Measurements from ENCODE around the gene UBL4A. TPM values are rescaled to one million over a fixed set of nuclear protein-coding genes. Genes with fewer than 3 reads are reported as not detected.

The UBL4A gene
- total and polyA plus RNA-seq, 2 of the 13 experiments (the other 11 are each of a cell fraction or from before 2014, with no cell fraction given), result 16.8 to 25.5 TPM

DNA sequence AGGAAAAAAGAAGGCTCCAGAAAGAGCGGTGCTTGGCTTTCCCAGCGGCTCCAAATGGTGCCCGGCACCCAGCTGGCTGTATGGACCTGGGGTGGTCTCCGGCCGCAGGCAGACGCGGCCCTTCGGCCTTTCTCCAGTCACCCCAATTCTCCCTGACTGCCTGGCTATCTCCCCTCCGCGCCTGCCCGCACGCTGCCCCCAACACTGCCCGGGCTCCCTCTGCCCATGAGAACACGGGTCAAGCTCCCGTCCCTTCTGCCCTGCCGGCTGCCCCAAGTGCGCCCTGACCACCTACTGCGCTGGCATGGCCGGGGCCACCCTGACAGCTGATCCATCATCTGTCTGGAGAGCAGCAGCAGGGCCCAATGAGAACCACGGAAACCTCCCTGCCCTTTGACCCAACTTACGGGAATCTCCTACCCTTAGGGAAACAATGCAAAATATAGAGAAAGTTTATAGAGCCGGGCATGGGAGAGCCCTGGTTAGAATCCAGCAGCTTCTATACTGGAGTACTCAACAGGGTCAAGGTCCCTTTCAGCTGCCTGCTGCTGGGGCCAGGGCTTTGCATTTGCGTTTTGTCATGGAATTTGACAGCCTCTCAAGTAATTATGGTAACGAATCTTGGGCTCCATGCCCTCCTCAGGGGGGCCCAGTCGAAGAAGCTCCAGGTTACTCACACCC lies 30.8 kb upstream of the UBL4A start (continued):
- TF ChIP-seq, protein P1, sequence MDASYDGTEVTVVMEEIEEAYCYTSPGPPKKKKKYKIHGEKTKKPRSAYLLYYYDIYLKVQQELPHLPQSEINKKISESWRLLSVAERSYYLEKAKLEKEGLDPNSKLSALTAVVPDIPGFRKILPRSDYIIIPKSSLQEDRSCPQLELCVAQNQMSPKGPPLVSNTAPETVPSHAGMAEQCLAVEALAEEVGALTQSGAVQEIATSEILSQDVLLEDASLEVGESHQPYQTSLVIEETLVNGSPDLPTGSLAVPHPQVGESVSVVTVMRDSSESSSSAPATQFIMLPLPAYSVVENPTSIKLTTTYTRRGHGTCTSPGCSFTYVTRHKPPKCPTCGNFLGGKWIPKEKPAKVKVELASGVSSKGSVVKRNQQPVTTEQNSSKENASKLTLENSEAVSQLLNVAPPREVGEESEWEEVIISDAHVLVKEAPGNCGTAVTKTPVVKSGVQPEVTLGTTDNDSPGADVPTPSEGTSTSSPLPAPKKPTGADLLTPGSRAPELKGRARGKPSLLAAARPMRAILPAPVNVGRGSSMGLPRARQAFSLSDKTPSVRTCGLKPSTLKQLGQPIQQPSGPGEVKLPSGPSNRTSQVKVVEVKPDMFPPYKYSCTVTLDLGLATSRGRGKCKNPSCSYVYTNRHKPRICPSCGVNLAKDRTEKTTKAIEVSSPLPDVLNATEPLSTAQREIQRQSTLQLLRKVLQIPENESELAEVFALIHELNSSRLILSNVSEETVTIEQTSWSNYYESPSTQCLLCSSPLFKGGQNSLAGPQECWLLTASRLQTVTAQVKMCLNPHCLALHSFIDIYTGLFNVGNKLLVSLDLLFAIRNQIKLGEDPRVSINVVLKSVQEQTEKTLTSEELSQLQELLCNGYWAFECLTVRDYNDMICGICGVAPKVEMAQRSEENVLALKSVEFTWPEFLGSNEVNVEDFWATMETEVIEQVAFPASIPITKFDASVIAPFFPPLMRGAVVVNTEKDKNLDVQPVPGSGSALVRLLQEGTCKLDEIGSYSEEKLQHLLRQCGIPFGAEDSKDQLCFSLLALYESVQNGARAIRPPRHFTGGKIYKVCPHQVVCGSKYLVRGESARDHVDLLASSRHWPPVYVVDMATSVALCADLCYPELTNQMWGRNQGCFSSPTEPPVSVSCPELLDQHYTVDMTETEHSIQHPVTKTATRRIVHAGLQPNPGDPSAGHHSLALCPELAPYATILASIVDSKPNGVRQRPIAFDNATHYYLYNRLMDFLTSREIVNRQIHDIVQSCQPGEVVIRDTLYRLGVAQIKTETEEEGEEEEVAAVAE (CRISPR knock-in tag; IDR thresholded peaks at IDR 0.05; ENCODE audit: borderline replicate concordance), result 0 out of 2 replicates have a peak, but pooled peaks have one; percentile 41
- TF ChIP-seq, protein P2, sequence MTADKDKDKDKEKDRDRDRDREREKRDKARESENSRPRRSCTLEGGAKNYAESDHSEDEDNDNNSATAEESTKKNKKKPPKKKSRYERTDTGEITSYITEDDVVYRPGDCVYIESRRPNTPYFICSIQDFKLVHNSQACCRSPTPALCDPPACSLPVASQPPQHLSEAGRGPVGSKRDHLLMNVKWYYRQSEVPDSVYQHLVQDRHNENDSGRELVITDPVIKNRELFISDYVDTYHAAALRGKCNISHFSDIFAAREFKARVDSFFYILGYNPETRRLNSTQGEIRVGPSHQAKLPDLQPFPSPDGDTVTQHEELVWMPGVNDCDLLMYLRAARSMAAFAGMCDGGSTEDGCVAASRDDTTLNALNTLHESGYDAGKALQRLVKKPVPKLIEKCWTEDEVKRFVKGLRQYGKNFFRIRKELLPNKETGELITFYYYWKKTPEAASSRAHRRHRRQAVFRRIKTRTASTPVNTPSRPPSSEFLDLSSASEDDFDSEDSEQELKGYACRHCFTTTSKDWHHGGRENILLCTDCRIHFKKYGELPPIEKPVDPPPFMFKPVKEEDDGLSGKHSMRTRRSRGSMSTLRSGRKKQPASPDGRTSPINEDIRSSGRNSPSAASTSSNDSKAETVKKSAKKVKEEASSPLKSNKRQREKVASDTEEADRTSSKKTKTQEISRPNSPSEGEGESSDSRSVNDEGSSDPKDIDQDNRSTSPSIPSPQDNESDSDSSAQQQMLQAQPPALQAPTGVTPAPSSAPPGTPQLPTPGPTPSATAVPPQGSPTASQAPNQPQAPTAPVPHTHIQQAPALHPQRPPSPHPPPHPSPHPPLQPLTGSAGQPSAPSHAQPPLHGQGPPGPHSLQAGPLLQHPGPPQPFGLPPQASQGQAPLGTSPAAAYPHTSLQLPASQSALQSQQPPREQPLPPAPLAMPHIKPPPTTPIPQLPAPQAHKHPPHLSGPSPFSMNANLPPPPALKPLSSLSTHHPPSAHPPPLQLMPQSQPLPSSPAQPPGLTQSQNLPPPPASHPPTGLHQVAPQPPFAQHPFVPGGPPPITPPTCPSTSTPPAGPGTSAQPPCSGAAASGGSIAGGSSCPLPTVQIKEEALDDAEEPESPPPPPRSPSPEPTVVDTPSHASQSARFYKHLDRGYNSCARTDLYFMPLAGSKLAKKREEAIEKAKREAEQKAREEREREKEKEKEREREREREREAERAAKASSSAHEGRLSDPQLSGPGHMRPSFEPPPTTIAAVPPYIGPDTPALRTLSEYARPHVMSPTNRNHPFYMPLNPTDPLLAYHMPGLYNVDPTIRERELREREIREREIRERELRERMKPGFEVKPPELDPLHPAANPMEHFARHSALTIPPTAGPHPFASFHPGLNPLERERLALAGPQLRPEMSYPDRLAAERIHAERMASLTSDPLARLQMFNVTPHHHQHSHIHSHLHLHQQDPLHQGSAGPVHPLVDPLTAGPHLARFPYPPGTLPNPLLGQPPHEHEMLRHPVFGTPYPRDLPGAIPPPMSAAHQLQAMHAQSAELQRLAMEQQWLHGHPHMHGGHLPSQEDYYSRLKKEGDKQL (CRISPR knock-in tag; IDR thresholded peaks at IDR 0.05; ENCODE audit: low read depth), result no peak
- TF ChIP-seq MIER3 (CRISPR knock-in tag; IDR thresholded peaks at IDR 0.05; ENCODE audit: borderline replicate concordance), result peak; percentile 17; the same call in 1 of the 2 replicates
- peak in 1 of 2 experiments; percentile 12; a peak in 1 of 4 replicates for TF ChIP-seq EP300 (IDR thresholded peaks at IDR 0.05; ENCODE audit: low read depth in 2 of 2, low read length in 2 of 2)
- no peak for TF ChIP-seq EP300 (CRISPR knock-in tag; IDR thresholded peaks at IDR 0.05; ENCODE audit: borderline replicate concordance)
- TF ChIP-seq, protein P3, sequence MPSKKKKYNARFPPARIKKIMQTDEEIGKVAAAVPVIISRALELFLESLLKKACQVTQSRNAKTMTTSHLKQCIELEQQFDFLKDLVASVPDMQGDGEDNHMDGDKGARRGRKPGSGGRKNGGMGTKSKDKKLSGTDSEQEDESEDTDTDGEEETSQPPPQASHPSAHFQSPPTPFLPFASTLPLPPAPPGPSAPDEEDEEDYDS (CRISPR knock-in tag; IDR thresholded peaks at IDR 0.05), result 0 out of 2 replicates have a peak, but pooled peaks have one; percentile 22
- peak; percentile 22; the same call in 1 of the 2 replicates for TF ChIP-seq GABPB1 (CRISPR knock-in tag; IDR thresholded peaks at IDR 0.05)
- no peak for TF ChIP-seq ZNF484 (CRISPR knock-in tag; IDR thresholded peaks at IDR 0.05; ENCODE audit: borderline replicate concordance, low read depth)
- peak; percentile 43; the same call in 1 of the 2 replicates for TF ChIP-seq HIVEP1 (CRISPR knock-in tag; IDR thresholded peaks at IDR 0.05)
- TF ChIP-seq JUN (CRISPR knock-in tag; IDR thresholded peaks at IDR 0.05), result no peak
- peak; percentile 84 for TF ChIP-seq SAP130 (CRISPR knock-in tag; IDR thresholded peaks at IDR 0.05; ENCODE audit: low read depth)
- 0 out of 4 replicates have a peak, but pooled peaks of 1 of the 2 experiments have one; percentile 28 for TF ChIP-seq POLR2A (IDR thresholded peaks at IDR 0.05; ENCODE audit: insufficient read depth in 1 of 2, low read depth in 2 of 2, low read length in 2 of 2)
- TF ChIP-seq, protein P4, sequence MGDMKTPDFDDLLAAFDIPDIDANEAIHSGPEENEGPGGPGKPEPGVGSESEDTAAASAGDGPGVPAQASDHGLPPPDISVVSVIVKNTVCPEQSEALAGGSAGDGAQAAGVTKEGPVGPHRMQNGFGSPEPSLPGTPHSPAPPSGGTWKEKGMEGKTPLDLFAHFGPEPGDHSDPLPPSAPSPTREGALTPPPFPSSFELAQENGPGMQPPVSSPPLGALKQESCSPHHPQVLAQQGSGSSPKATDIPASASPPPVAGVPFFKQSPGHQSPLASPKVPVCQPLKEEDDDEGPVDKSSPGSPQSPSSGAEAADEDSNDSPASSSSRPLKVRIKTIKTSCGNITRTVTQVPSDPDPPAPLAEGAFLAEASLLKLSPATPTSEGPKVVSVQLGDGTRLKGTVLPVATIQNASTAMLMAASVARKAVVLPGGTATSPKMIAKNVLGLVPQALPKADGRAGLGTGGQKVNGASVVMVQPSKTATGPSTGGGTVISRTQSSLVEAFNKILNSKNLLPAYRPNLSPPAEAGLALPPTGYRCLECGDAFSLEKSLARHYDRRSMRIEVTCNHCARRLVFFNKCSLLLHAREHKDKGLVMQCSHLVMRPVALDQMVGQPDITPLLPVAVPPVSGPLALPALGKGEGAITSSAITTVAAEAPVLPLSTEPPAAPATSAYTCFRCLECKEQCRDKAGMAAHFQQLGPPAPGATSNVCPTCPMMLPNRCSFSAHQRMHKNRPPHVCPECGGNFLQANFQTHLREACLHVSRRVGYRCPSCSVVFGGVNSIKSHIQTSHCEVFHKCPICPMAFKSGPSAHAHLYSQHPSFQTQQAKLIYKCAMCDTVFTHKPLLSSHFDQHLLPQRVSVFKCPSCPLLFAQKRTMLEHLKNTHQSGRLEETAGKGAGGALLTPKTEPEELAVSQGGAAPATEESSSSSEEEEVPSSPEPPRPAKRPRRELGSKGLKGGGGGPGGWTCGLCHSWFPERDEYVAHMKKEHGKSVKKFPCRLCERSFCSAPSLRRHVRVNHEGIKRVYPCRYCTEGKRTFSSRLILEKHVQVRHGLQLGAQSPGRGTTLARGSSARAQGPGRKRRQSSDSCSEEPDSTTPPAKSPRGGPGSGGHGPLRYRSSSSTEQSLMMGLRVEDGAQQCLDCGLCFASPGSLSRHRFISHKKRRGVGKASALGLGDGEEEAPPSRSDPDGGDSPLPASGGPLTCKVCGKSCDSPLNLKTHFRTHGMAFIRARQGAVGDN (CRISPR knock-in tag; IDR thresholded peaks at IDR 0.05), result peak; percentile 70
- TF ChIP-seq NFYB (CRISPR knock-in tag; IDR thresholded peaks at IDR 0.05), result peak; percentile 13; the same call in 1 of the 2 replicates
